Pancreas (tissue), 10 donors: Measurements from ENCODE around the gene BRIX1. TPM values are rescaled to one million over a fixed set of nuclear protein-coding genes. Genes with fewer than 3 reads are reported as not detected.

Experiments used
- ATAC-seq, 4 donors: fragments of 200-7000 bp; cut with Tn5 transposase; one replicate each; pipeline versions ENCODE4 v1.8.0 to v1.9.1; 2020; ENCODE audit warnings: mild to moderate bottlenecking in 4 of 4, moderate library complexity in 4 of 4
- DNase-seq, 6 donors: peaks; one replicate each; pipeline ENCODE4 v3.0.0-alpha.2; 2020
- FAIRE-seq: peaks from 2 replicates; lab custom pipeline; 2012; peaks lifted over from hg19 to GRCh38; lab: Jason Lieb, UNC
- H3K27ac ChIP-seq, 4 donors: fragments of 200-600 bp; sonication (generic); 1 replicate in 3 of 4; 2 replicates in 1 of 4; pipeline versions ENCODE4 v1.5.0 to v1.8.0; 2020
- H3K27me3 ChIP-seq, 4 donors: fragments of 200-600 bp; one replicate each; pipeline ENCODE4 v1.8.0; 2021
- H3K36me3 ChIP-seq, 3 donors: fragments of 200-600 bp; sonication (generic) in 1 of 3; one replicate each; pipeline versions ENCODE4 v1.5.0 to v1.8.0; 2020 to 2021
- H3K4me1 ChIP-seq, 3 donors: fragments of 200-600 bp; one replicate each; pipeline ENCODE4 v1.8.0; 2021
- H3K4me3 ChIP-seq, 4 donors: fragments of 200-600 bp; sonication (generic) in 2 of 4; one replicate each; pipeline versions ENCODE4 v1.5.0 to v1.8.0; 2020 to 2021
- H3K9me3 ChIP-seq, 4 donors: fragments of 200-600 bp; one replicate each; pipeline ENCODE4 v1.8.0; 2021
- CTCF ChIP-seq, 4 donors: fragments of 200-600 bp; sonication (generic) in 3 of 4; IDR thresholded peaks; one replicate each; pipeline versions ENCODE4 v1.5.0 to v1.8.0; 2021; ENCODE audit warnings: antibody characterized with exemption in 4 of 4
- WGBS, 2 donors: extraction: QIAGEN DNeasy Blood & Tissue Kit; methylation state at CpG; one replicate each; pipeline ENCODE4 v1.1.7; 2013; 5-methylcytosine and 5-hydroxymethylcytosine counted together
- intact Hi-C, 3 donors: fragments of 100-400 bp; cut with DNase I; formaldehyde crosslinking; loops; one replicate each; pipeline versions ENCODE4 v1.11.1 to v1.14.2; 2022
- polyA plus RNA-seq, 2 donors: library from polyadenylated mRNA; stranded (reverse); fragments of 200-250 nt; gene quantifications; one replicate each; pipeline ENCODE4 v1.2.3, GENCODE V29; 2013
- total RNA-seq, 6 donors: library from RNA; stranded (reverse); fragmentation: NEBNext Ultra II Directional in 4 of 6; extraction: Animal tissue kit (Norgen Biotek cat#: 25700) in 4 of 6; gene quantifications; one replicate each; pipeline versions ENCODE4 v1.2.1 to v1.2.4, GENCODE V29; 2021 to 2023
- donor health status: healthy with polysubstance abuse.
- donor health status: DM: no; HTN: no; CAD: no; lungs with moderate emphysema.
- donor health status: DM: no; HTN: no; CAD: no.
- donor health status: control.
- donor health status: control.
- donor health status: Bipolar disorder and iron deficiency.
- donor health status: DM: yes; HTN: yes; CAD: no.
- donor health status: DM: no; HTN: no; CAD: no.
- donor health status: DM: no; HTN: no; CAD: no.
- donor health status: DM: yes; HTN: yes; CAD: no.

BRIX1 gene
- total and polyA plus RNA-seq, 8 donors: 4.3 to 15.9 (median 9.0) TPM

DNA sequence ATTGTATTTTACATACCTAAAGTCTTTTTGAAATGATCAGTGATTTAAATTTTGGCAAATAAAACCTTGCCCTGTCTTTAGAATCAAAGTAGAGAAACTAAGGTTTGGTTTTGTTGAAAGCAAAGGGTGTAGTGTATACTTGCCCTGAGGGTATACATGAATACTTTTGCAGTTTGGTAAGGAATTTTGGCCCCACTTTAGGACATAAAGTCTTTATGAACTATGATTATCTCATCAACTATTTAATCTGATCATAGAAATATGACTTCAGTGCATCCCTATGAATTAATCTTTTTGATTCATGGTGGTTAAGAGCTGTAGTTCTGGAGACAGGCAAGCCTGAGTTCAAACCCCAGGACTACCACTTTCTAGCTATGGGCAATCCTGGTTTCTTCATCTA, 17.9 kb upstream of the BRIX1 start:
- Histone ChIP-seq H3K27me3 (no peaks in the 10 kb centered on the region), H3K4me1 (no peaks in the 10 kb centered on the region), H3K9me3 (no peaks in the 10 kb centered on the region), H3K36me3 (no peaks in the 10 kb centered on the region), H3K27ac (no peak overlapping the region), H3K4me3 (no peak overlapping the region)
- no peak for TF ChIP-seq CTCF (IDR thresholded peaks at IDR 0.05)
- FAIRE-seq (no peak), DNase-seq (no peak), ATAC-seq (no peak)
- intact Hi-C loops: loop anchor here in 2 of 3 donors (5.0 to 10.0 kb wide), 2 partner anchors 383 to 415 kb away; no protein-coding TSS in a partner anchor

DNA sequence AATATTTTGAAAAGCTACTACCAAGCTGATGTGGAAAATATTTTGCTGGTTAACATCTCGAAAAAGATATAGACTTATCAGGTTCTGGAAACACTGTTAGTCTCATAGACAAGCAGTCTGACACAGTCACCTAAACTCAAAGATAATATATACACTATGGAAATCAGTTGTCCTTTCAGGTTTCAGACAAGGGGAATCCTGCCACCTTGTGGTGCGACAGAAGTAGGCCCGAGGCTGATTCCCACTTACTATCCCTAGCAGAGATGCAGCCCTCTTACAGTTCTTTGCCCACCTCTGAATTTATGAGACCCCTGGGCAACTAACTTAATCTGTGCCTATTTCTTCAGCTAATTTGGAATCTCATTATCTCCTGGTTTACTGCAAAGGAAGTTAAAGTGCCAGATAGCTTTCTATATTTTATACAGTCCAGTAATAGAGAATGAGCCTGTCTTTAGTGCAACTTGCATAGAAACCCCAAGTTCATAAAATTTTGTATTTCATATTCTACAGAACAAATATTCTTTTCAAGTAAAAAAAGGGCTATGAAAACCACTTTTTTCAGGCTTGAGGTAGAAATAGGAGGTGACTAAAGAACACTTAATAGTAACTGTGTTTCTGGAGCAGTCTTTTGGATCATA, 17.1 kb upstream of the BRIX1 start:
- no peak overlapping the region for H3K27ac ChIP-seq
- no peak overlapping the region for H3K4me3 ChIP-seq
- H3K36me3 ChIP-seq: no peaks in the 10 kb centered on the region
- peak; percentile 39 for FAIRE-seq
- DNase-seq: peak in 5 of 6 donors; percentile 49 to 75 (median 52)
- TF ChIP-seq CTCF (IDR thresholded peaks at IDR 0.05): peak; percentile 66 to 83 (median 75)
- no peaks in the 10 kb centered on the region for H3K4me1 ChIP-seq
- 0% methylated on average over 3 of the region's 3 CpGs for WGBS, 2 donors
- no peaks in the 10 kb centered on the region for H3K9me3 ChIP-seq
- H3K27me3 ChIP-seq: no peaks in the 10 kb centered on the region
- peak; percentile 88 to 99 (median 97) for ATAC-seq
- intact Hi-C loops: loop anchor here in 2 of 3 donors (5.0 to 10.0 kb wide), 2 partner anchors 384 to 416 kb away; no protein-coding TSS in a partner anchor

- intact Hi-C loops: loop anchor here in 2 of 3 donors (5.0 to 10.0 kb wide), 2 partner anchors 384 to 417 kb away; no protein-coding TSS in a partner anchor
- TF ChIP-seq CTCF (IDR thresholded peaks at IDR 0.05): no peak
- Histone ChIP-seq H3K27ac (no peak overlapping the region), H3K4me3 (no peak overlapping the region), H3K36me3 (no peaks in the 10 kb centered on the region), H3K27me3 (no peaks in the 10 kb centered on the region), H3K9me3 (no peaks in the 10 kb centered on the region), H3K4me1 (no peaks in the 10 kb centered on the region)
- ATAC-seq: no peak
- no peak for FAIRE-seq
- no peak for DNase-seq
- WGBS, 2 donors: 89 to 98% methylated on average over 2 of the region's 2 CpGs
Measured at GRCh38 chr5:34899066-34899465, 16.4 kb upstream of the BRIX1 start.

DNA sequence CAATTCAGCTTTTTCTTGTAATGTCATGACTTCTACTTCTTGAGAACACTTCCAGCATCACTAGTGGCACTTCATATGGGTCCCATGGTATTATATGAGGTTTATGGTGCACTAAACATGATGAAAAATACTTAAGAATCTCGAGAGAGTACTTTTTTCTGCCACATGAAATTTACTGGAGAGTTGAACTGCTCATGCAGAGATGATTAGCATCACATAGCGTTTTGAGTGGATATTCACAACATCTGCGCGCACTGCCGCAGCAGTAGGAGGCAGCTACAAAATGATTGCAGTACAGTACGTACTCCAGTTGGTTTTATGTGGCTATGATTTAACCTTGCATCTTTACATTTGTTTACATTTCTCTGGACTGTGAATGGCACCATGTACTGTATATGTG, 14.9 kb upstream of the BRIX1 start:
- intact Hi-C loops: loop anchor here in 1 of 3 donors (10.0 kb wide), 1 partner anchor 416 kb away; no protein-coding TSS in a partner anchor
- FAIRE-seq: no peak

More for the DNA sequence above, 14.9 kb upstream of the BRIX1 start:
- no peak overlapping the region for H3K27ac ChIP-seq
- no peaks in the 10 kb centered on the region for H3K9me3 ChIP-seq
- ATAC-seq: no peak
- H3K4me3 ChIP-seq: no peak overlapping the region
- TF ChIP-seq CTCF (IDR thresholded peaks at IDR 0.05): no peak
- 87 to 91% methylated on average over 6 of the region's 6 CpGs for WGBS, 2 donors
- no peaks in the 10 kb centered on the region for H3K36me3 ChIP-seq
- no peaks in the 10 kb centered on the region for H3K27me3 ChIP-seq
- H3K4me1 ChIP-seq: no peaks in the 10 kb centered on the region
- no peak for DNase-seq
